Kidney epithelial cell (primary cell): ENCODE results near the gene DLGAP1. TPM values are rescaled to one million over a fixed set of nuclear protein-coding genes. Genes with fewer than 3 reads are reported as not detected.

Experiments used
- DNase-seq: peaks from one replicate; pipeline ENCODE4 v3.0.0-alpha.2; 2010; ENCODE audit warnings: low read depth
- H3K27me3 ChIP-seq: 2 replicates; pipeline ENCODE4 v1.6.0; 2011; ENCODE audit warnings: low read length; ENCODE audit not compliant: control insufficient read depth, insufficient read depth
- H3K36me3 ChIP-seq: 2 replicates; pipeline ENCODE4 v1.5.1; 2011; ENCODE audit warnings: low read length; ENCODE audit not compliant: control insufficient read depth, insufficient read depth
- H3K4me3 ChIP-seq: 2 replicates; pipeline ENCODE4 v1.5.1; 2011; ENCODE audit warnings: low read depth, mild to moderate bottlenecking, control low read depth, low read length
- CTCF ChIP-seq: IDR thresholded peaks from 2 replicates; pipeline ENCODE4 v1.5.1; 2011; ENCODE audit warnings: mild to moderate bottlenecking, moderate library complexity, low read length, control low read depth, inconsistent platforms; ENCODE audit not compliant: insufficient read depth, poor library complexity, severe bottlenecking
- total RNA-seq: library from RNA; depleted of rRNA; stranded (reverse); fragments of >200 nt; gene quantifications from 2 replicates; pipeline ENCODE4 v1.2.3, GENCODE V29; 2015

DLGAP1 gene
- total RNA-seq, 1 donor from 2014 or later: 2.6 TPM

- no peak for TF ChIP-seq CTCF
- DNase-seq: peak; percentile 96
- Histone ChIP-seq H3K36me3 (no peaks in the 10 kb centered on the region), H3K27me3 (no peaks in the 10 kb centered on the region), H3K4me3 (no peak overlapping the region)
These were observed 875.4 kb downstream of the DLGAP1 start for GRCh38 chr18:3579701-3580100.

- DNase-seq: no peak
These were observed 876.5 kb downstream of the DLGAP1 start for GRCh38 chr18:3578621-3579020.

GRCh38 chr18:3577281-3577855 lies 877.7 kb downstream of the DLGAP1 start:
- DNase-seq: no peak
- Histone ChIP-seq H3K27me3 (no peaks in the 10 kb centered on the region), H3K36me3 (no peaks in the 10 kb centered on the region), H3K4me3 (no peak overlapping the region)
- TF ChIP-seq CTCF: no peak

More at GRCh38 chr18:3578621-3579020, 876.5 kb downstream of the DLGAP1 start:
- H3K4me3 ChIP-seq: no peak overlapping the region
- H3K36me3 ChIP-seq: no peaks in the 10 kb centered on the region
- H3K27me3 ChIP-seq: no peaks in the 10 kb centered on the region
- TF ChIP-seq CTCF: no peak

- TF ChIP-seq CTCF: no peak
- H3K36me3 ChIP-seq: no peaks in the 10 kb centered on the region
- no peaks in the 10 kb centered on the region for H3K27me3 ChIP-seq
- no peak overlapping the region for H3K4me3 ChIP-seq
- no peak for DNase-seq
These were observed 882.3 kb downstream of the DLGAP1 start for GRCh38 chr18:3572761-3573160.

GRCh38 chr18:3566851-3567250 lies 888.3 kb downstream of the DLGAP1 start:
- DNase-seq: no peak
- TF ChIP-seq CTCF: no peak
- no peak overlapping the region for H3K4me3 ChIP-seq
- no peaks in the 10 kb centered on the region for H3K36me3 ChIP-seq
- no peaks in the 10 kb centered on the region for H3K27me3 ChIP-seq

- no peak overlapping the region for H3K4me3 ChIP-seq
- DNase-seq: no peak
- H3K27me3 ChIP-seq: no peaks in the 10 kb centered on the region
- no peak for TF ChIP-seq CTCF
- no peaks in the 10 kb centered on the region for H3K36me3 ChIP-seq
These were observed 894.4 kb downstream of the DLGAP1 start for GRCh38 chr18:3560755-3561154.
